BE2C (cell line): Measurements from ENCODE around the gene AGO4.
"Not testable (repeated sequence)": the region's sequence is repeated elsewhere in the genome, so short reads cannot be mapped to it uniquely, and the experiment has no call there.

ENCODE experiments used
- DNase-seq: peaks from one replicate; pipeline ENCODE4 v3.0.0-alpha.2; 2020
- H3K27me3 ChIP-seq: fragments of 250-450 bp; sonication (Bioruptor Pico); 2 replicates; pipeline ENCODE4 v1.5.1; 2020; ENCODE audit warnings: mild to moderate bottlenecking
- H3K36me3 ChIP-seq: fragments of 250-450 bp; sonication (Bioruptor Pico); 2 replicates; pipeline ENCODE4 v1.5.1; 2020; ENCODE audit warnings: mild to moderate bottlenecking
- H3K4me1 ChIP-seq: fragments of 250-450 bp; sonication (Bioruptor Pico); 2 replicates; pipeline ENCODE4 v1.5.1; 2020
- H3K4me3 ChIP-seq: 2 replicates; pipeline ENCODE4 v1.5.1; 2011; ENCODE audit warnings: low read depth, low read length
- H3K9me3 ChIP-seq: fragments of 250-450 bp; sonication (Bioruptor Pico); 2 replicates; pipeline ENCODE4 v1.5.1; 2020
- CTCF ChIP-seq: IDR thresholded peaks from 2 replicates; pipeline ENCODE4 v1.5.1; 2012; ENCODE audit warnings: mild to moderate bottlenecking, low read depth, low read length

Gene AGO4

DNA sequence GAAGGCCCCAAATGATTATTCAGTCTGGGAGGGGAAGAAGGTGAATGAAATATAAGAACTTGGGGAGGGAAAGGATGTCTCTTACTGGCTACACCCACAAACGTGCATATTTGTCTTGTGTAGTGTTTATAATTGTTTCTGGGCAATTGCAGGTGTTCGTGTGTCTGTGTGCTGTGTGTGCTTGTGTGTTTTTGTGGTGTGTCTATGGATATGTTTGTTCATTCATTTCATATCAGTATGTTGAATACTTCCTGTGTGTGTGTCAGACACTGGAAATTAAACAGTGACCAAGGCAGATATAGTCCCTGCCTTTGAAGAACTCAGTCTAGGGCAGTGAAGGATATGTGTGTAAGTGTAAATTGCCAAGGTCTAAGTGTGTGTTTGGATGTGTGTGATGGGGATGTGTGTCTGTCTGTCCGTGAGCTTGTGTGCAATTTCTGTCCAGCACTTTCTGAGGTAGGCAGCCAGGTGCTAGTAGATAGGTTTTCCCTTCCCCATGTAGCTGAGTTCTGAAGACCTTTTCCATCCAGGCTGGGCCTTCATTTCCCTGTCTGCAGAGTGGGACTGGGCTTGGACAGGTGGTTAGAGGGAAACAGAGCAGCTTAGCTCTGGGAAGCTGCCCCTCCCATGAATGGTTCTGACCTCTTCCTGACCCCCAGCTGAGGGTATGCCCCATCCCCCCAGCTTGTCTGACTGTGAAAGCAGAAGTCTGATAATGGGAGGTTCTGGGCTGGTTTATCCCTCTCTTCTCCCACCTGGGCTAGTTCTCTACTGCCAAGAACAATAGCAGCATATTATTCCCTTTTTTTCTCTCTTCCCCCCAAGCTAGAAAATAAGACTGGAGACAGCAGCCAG, 79.0 kb downstream of the AGO4 start:
- no peak overlapping the region for H3K4me3 ChIP-seq
- no peaks in the 10 kb centered on the region for H3K27me3 ChIP-seq
- no peaks in the 10 kb centered on the region for H3K36me3 ChIP-seq
- peak; percentile 11 for DNase-seq
- no peak for TF ChIP-seq CTCF
- 0 out of 2 replicates have a peak, but pooled peaks cover 2% of the 10 kb centered on the region for H3K4me1 ChIP-seq
- no peaks in the 10 kb centered on the region for H3K9me3 ChIP-seq

GRCh38 chr1:35887508-35887907, 79.7 kb downstream of the AGO4 start:
- Histone ChIP-seq H3K27me3 (no peaks in the 10 kb centered on the region), H3K4me3 (no peak overlapping the region), H3K4me1 (0 out of 2 replicates have a peak, but pooled peaks cover 2% of the 10 kb centered on the region), H3K36me3 (no peaks in the 10 kb centered on the region), H3K9me3 (no peaks in the 10 kb centered on the region)
- no peak for TF ChIP-seq CTCF
- no peak for DNase-seq

DNA sequence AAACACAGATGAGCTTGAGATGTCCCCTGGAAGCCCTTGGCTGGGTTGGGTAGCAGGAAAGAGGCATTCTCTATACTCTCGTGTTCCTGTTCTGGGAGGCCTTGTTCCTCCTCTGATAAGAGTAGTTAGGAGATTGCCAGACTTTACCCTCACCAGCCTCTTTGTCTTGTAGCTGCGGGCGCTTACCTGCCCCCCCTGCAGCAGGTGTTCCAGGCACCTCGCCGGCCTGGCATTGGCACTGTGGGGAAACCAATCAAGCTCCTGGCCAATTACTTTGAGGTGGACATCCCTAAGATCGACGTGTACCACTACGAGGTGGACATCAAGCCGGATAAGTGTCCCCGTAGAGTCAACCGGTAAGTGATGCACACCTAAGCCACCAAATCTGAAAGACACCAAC, 80.4 kb downstream of the AGO4 start:
- Histone ChIP-seq H3K4me1 (0 out of 2 replicates have a peak, but pooled peaks cover 2% of the 10 kb centered on the region), H3K27me3 (no peaks in the 10 kb centered on the region), H3K4me3 (no peak overlapping the region), H3K36me3 (no peaks in the 10 kb centered on the region), H3K9me3 (no peaks in the 10 kb centered on the region)
- no peak for DNase-seq
- TF ChIP-seq CTCF, result no peak

DNA sequence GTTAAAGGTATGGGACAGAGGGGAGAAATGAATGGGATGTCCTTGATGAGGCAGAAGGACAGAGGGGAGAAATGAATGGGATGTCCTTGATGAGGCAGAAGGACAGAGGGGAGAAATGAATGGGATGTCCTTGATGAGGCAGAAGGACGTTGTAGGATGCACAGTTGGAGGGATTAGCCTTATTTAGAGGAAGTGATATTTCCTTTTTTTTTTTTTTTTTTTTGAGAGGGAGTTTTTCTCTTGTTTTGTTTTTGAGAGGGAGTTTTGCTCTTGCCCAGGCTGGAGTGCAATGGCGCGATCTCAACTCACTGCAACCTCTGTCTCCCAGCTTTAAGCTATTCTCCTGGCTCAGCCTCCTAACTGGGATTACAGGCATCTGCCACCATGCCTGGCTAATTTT, 81.2 kb downstream of the AGO4 start:
- H3K27me3 ChIP-seq, H3K4me3 ChIP-seq, DNase-seq, H3K36me3 ChIP-seq, H3K4me1 ChIP-seq, H3K9me3 ChIP-seq: not testable (repeated sequence)

- Histone ChIP-seq H3K36me3 (no peaks in the 10 kb centered on the region; the same call in 1 of the 2 replicates), H3K4me1 (no peaks in the 10 kb centered on the region), H3K27me3 (no peaks in the 10 kb centered on the region), H3K9me3 (no peaks in the 10 kb centered on the region), H3K4me3 (no peak overlapping the region)
- no peak for DNase-seq
- no peak for TF ChIP-seq CTCF
Observed at GRCh38 chr1:35893051-35893879, 85.4 kb downstream of the AGO4 start.

GRCh38 chr1:35894183-35894582, 86.4 kb downstream of the AGO4 start:
- Histone ChIP-seq H3K36me3 (no peaks in the 10 kb centered on the region; the same call in 1 of the 2 replicates), H3K4me1 (no peaks in the 10 kb centered on the region), H3K9me3 (no peaks in the 10 kb centered on the region), H3K27me3 (no peaks in the 10 kb centered on the region), H3K4me3 (no peak overlapping the region)
- TF ChIP-seq CTCF, result no peak
- no peak for DNase-seq
